HAP-1 (cell line): Measurements from ENCODE around the gene MRPS15.
A peak's percentile ranks its signal among the peaks of the same experiment; 100 is the strongest.
"Not testable (repeated sequence)": the region's sequence is repeated elsewhere in the genome, so short reads cannot be mapped to it uniquely, and the experiment has no call there.

Experiments
- DNase-seq, 2 experiments: peaks; one replicate each; pipeline ENCODE4 v3.0.0-alpha.2; 2016 to 2020; ENCODE audit warnings: low spot score in 2 of 2
- H3K27me3 ChIP-seq: fragments of 250-450 bp; sonication (Bioruptor Pico); 2 replicates; pipeline ENCODE4 v1.5.1; 2020; ENCODE audit warnings: low read depth, mild to moderate bottlenecking, moderate library complexity
- H3K36me3 ChIP-seq: fragments of 250-450 bp; sonication (Bioruptor Pico); replicated peaks from 2 replicates; pipeline ENCODE4 v1.5.1; 2020; ENCODE audit warnings: mild to moderate bottlenecking
- H3K4me1 ChIP-seq: fragments of 250-450 bp; sonication (Bioruptor Pico); 2 replicates; pipeline ENCODE4 v1.5.1; 2020; ENCODE audit warnings: mild to moderate bottlenecking
- H3K4me3 ChIP-seq: fragments of 250-450 bp; sonication (Bioruptor Pico); 2 replicates; pipeline ENCODE4 v1.5.1; 2020; ENCODE audit warnings: mild to moderate bottlenecking, moderate library complexity
- H3K9me3 ChIP-seq: fragments of 250-450 bp; sonication (Bioruptor Pico); 2 replicates; pipeline ENCODE4 v1.5.1; 2020; ENCODE audit warnings: mild to moderate bottlenecking, moderate library complexity
- in situ Hi-C: fragments of 300-500 bp; cut with MboI; formaldehyde crosslinking; loops from 3 replicates; pipeline ENCODE4 v1.14.3; 2020; ENCODE audit warnings: low sequenced_read_pairs, inconsistent platforms, mixed read lengths

MRPS15 gene

GRCh38 chr1:36477615-36478014 is 13.4 kb upstream of the MRPS15 start:
- in situ Hi-C loops, H3K36me3 ChIP-seq, H3K27me3 ChIP-seq, DNase-seq, H3K4me1 ChIP-seq, H3K4me3 ChIP-seq, H3K9me3 ChIP-seq: not testable (repeated sequence)

DNA sequence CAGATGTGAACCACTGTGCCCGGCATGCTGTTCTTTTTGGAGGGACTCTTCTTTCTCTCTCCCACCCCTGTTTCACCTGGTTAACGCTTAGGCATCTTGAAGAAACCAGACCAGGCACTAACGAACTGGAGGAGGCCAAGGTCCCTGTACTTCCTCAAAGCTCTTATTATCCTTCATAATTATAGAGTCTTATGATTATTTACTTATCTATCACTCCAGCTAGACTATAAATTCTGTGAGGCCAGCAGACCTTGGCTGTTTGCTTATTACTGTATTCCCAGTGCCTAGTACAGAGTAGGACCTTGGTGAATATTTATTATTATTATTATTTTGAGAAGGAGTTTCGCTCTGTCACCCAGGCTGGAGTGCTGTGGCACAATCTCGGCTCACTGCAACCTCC is 12.8 kb upstream of the MRPS15 start:
- Histone ChIP-seq H3K4me3 (no peak overlapping the region), H3K36me3 (no peaks in the 10 kb centered on the region), H3K9me3 (no peaks in the 10 kb centered on the region), H3K27me3 (no peaks in the 10 kb centered on the region), H3K4me1 (no peaks in the 10 kb centered on the region; the same call in 1 of the 2 replicates)
- DNase-seq: no peak
- in situ Hi-C loops: no loop called here

GRCh38 chr1:36475910-36476604 is 11.9 kb upstream of the MRPS15 start:
- Histone ChIP-seq H3K36me3 (no peaks in the 10 kb centered on the region), H3K4me1 (no peaks in the 10 kb centered on the region; the same call in 1 of the 2 replicates), H3K9me3 (no peaks in the 10 kb centered on the region), H3K27me3 (no peaks in the 10 kb centered on the region), H3K4me3 (no peak overlapping the region)
- in situ Hi-C loops: no loop called here
- DNase-seq: no peak

- in situ Hi-C loops: no loop called here
- Histone ChIP-seq H3K4me1 (no peaks in the 10 kb centered on the region; the same call in 1 of the 2 replicates), H3K4me3 (no peak overlapping the region), H3K9me3 (no peaks in the 10 kb centered on the region), H3K27me3 (no peaks in the 10 kb centered on the region), H3K36me3 (no peaks in the 10 kb centered on the region)
- no peak for DNase-seq
Measured at GRCh38 chr1:36475341-36475740, 11.2 kb upstream of the MRPS15 start.

GRCh38 chr1:36472656-36473055 is 8.5 kb upstream of the MRPS15 start:
- Histone ChIP-seq H3K4me3 (no peak overlapping the region), H3K9me3 (no peaks in the 10 kb centered on the region), H3K4me1 (no peaks in the 10 kb centered on the region; the same call in 1 of the 2 replicates), H3K27me3 (no peaks in the 10 kb centered on the region), H3K36me3 (no peaks in the 10 kb centered on the region)
- in situ Hi-C loops: no loop called here
- DNase-seq: no peak

DNA sequence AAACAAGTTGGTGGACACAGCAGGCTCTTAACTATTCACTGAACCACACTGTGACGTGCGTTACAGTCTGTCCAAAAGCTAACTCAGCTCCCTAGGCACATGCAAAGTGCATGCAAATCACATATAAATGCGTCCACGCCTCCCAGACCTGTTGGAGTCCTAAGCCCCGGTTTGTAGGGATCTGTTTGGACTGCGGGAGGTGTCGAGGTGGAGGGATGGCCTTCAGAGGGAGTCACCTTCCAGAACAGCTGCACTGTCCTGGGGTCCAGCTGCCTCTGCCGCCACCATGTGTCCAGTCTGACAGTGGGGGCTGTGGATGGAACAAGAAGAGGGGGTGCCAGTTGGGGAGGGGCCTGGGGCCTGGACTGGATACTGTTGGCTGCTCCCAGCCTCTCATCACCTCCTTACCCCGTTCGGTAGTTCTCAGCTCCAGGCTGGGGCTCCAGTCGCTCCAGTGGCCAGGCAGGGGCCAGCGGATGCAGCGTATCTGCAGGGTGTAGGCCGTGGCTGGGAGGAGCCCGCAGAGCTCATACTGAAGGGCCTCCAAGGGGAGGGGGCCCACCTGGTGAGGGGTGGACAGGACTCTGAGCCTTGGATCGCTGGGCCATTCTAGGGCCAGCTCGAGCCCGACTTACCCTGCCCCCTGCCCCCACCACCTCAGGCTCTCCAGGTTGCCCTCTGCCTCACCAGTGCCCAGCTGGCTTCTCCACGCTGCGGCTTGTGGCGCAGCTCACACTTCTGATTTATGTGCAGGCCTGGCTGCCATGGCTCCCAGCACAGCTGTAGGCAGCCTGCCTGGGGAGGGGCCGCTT is 7.9 kb upstream of the MRPS15 start:
- in situ Hi-C loops: no loop called here
- Histone ChIP-seq H3K27me3 (no peaks in the 10 kb centered on the region), H3K4me3 (no peak overlapping the region), H3K36me3 (no peaks in the 10 kb centered on the region), H3K4me1 (no peaks in the 10 kb centered on the region; the same call in 1 of the 2 replicates), H3K9me3 (no peaks in the 10 kb centered on the region)
- no peak for DNase-seq

DNA sequence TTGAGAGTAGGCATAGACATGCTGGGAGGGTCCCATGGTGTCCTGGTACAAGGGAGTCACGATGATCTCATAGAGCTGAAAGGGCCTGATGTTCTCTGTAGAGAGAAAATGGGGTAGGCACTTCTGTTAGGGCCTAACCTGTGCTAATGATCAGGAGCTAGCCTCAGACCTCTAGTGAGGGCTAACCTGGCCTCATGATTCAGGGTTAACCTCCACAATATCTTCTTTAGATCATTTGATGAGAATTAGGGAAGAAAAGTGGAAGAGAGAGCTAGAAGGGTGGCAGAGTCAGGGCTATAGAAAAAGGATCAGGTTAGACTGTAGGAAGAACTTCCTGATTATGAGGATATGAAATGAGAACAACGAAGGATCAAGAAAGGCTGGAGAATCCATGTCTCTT is 5.0 kb upstream of the MRPS15 start:
- in situ Hi-C loops: no loop called here

DNA sequence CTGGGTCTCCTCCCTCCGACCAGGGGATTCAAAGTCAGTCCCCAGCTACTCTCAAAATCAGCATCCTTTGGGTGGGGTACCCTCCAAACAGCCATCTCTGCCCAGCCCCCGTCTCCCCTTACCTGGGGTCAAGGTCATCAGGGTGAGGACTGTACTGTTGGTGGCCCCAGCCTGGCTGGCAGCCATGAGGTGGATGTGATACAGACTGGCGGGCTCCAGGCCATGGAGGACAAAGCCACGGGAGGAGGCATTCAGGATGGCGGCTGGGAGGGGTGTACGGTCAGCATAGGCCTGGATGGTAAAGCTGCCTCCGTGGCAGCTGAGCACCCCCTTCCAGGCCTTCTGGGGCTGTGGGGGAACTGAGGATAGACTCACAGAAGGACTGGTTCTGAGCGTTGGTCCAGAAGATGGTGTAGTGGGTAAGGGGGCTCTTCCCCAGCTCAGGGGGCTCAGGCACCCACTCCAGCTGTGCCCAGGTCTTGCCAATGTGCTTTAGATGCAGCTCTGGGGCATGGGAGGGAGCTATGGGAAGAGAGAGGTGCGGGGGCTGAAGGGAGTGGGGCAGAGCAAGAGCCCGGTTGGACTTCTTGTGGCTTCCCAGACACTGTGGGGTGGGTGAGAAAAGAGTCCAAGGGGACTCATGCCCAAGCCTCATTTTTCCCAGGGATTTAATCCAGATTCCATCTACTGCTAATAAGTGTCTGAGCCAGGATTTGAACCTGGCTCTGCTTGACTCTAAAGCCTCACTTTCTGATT is 3.7 kb upstream of the MRPS15 start:
- no peak for DNase-seq
- Histone ChIP-seq H3K4me1 (peaks cover 20% of the 10 kb centered on the region), H3K4me3 (no peak overlapping the region), H3K9me3 (0 out of 2 replicates have a peak, but pooled peaks cover 2% of the 10 kb centered on the region), H3K27me3 (no peaks in the 10 kb centered on the region), H3K36me3 (0 out of 2 replicates have a peak, but pooled peaks cover 3% of the 10 kb centered on the region)
- in situ Hi-C loops: no loop called here

More for the DNA sequence above, 5.0 kb upstream of the MRPS15 start:
- Histone ChIP-seq H3K9me3 (0 out of 2 replicates have a peak, but pooled peaks cover 2% of the 10 kb centered on the region), H3K36me3 (no peaks in the 10 kb centered on the region), H3K27me3 (no peaks in the 10 kb centered on the region), H3K4me3 (no peak overlapping the region), H3K4me1 (peaks cover 17% of the 10 kb centered on the region)
- no peak for DNase-seq

- H3K9me3 ChIP-seq: 0 out of 2 replicates have a peak, but pooled peaks cover 2% of the 10 kb centered on the region
- in situ Hi-C loops: no loop called here
- peaks cover 8% of the 10 kb centered on the region for H3K36me3 ChIP-seq
- no peak for DNase-seq
- H3K4me3 ChIP-seq: no peak overlapping the region
- no peaks in the 10 kb centered on the region for H3K27me3 ChIP-seq
- peaks cover 20% of the 10 kb centered on the region for H3K4me1 ChIP-seq
Measured at GRCh38 chr1:36467027-36467410, 2.8 kb upstream of the MRPS15 start.

- in situ Hi-C loops: no loop called here
- no peaks in the 10 kb centered on the region for H3K27me3 ChIP-seq
Measured at GRCh38 chr1:36466370-36467026, 2.3 kb upstream of the MRPS15 start.

GRCh38 chr1:36465731-36466369 is 1.7 kb upstream of the MRPS15 start:
- no peak for DNase-seq
- Histone ChIP-seq H3K27me3 (no peaks in the 10 kb centered on the region), H3K36me3 (peaks cover 19% of the 10 kb centered on the region), H3K4me3 (no peak overlapping the region), H3K4me1 (peaks cover 20% of the 10 kb centered on the region), H3K9me3 (0 out of 2 replicates have a peak, but pooled peaks cover 2% of the 10 kb centered on the region)
- in situ Hi-C loops: no loop called here

More at GRCh38 chr1:36466370-36467026, 2.3 kb upstream of the MRPS15 start:
- Histone ChIP-seq H3K4me3 (no peak overlapping the region), H3K4me1 (peaks cover 20% of the 10 kb centered on the region), H3K36me3 (peaks cover 13% of the 10 kb centered on the region), H3K9me3 (0 out of 2 replicates have a peak, but pooled peaks cover 2% of the 10 kb centered on the region)
- no peak for DNase-seq

DNA sequence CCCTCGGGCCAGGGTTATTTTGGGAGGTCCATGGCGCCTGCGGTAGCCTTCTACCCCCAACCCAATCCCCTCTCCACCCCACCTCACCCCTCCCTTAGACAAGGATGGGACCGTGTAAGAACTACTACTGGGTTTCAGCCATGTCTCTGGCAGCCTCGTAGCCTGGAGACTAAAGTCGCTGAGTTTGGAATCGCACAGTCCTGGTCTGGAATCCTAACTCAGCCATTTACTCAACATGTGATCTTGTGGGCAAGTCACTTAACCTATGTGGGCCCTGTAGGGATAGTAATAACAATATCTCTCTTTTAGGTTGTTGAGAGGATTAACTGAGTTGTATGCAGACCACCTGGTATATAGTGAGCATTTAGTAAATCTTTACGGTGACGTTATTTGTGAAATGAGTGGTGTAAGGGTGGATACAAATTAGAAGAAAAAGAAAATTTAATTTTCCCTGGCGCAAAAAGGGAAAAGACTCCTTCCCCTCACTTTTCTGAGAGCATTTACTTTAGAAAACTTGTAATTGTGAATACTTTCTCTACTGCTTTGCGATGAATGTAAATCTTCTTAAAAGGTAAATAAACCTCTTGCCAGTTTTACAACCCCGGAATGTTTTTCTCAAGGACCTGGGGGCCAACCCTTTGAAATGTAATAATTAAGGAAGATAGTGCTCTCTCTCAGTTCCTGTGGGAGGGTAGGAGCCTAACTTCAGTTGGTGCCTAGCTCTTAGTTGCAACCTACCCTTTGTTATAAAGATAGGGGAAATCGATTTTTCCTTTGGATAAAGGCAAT is 615 bp upstream of the MRPS15 start:
- DNase-seq: no peak

More for the DNA sequence above, 615 bp upstream of the MRPS15 start:
- H3K36me3 ChIP-seq: peaks cover 30% of the 10 kb centered on the region
- peak overlapping the region; percentile 99 for H3K4me3 ChIP-seq
- H3K4me1 ChIP-seq: peaks cover 20% of the 10 kb centered on the region
- in situ Hi-C loops: no loop called here
- H3K9me3 ChIP-seq: 0 out of 2 replicates have a peak, but pooled peaks cover 2% of the 10 kb centered on the region
- no peaks in the 10 kb centered on the region for H3K27me3 ChIP-seq
